ENCODE data around the gene RPL12.

Gene RPL12

DNA sequence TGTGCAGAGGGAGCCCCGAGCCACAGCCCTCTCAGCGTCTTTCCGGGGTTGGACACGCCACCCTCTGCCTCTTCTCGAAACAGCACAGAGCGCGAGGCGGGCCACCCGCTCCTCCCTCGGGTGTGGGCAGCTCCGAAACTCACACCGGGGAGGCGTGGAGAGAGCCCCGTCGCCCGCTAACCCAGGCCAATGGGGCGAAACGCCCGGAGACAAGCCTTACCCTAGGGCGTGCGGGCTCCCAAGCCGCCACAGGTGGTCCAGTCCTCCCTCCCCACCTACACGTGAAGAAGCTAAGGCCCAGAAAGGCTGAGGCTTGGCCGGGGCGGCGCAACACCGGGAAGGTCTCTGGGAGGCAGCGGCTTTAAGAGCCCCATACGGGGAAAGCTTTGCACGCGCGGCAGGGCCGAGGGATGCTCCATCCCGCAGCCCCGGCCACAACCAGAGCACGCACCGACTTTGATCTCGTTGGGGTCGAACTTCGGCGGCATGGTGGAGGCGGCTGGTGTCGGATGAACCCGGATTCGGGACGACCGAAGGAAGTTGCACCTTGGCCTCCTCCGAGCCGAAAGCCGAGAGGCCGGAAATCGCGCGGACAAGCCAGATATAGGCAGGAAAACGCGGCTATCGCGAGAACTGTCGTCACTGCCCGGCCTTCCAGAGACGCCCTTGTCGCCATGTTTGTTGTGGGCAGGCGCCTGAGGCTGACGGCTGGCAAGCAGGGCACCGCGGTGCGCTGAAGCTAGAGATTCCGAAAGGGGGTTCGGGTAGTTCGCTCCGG, at the start of gene RPL12, which contains the start of gene LRSAM1:
RPL12 (minus strand) TSS at position 577 of the 778 bp plus-strand sequence; CDS start at position 488, 89 bp downstream.
LRSAM1 (plus strand) TSS at position 681 of the 778 bp plus-strand sequence. CDS start 3,018 bp downstream, outside the sequence.
- peak; percentile 75 for DNase-seq

DNA sequence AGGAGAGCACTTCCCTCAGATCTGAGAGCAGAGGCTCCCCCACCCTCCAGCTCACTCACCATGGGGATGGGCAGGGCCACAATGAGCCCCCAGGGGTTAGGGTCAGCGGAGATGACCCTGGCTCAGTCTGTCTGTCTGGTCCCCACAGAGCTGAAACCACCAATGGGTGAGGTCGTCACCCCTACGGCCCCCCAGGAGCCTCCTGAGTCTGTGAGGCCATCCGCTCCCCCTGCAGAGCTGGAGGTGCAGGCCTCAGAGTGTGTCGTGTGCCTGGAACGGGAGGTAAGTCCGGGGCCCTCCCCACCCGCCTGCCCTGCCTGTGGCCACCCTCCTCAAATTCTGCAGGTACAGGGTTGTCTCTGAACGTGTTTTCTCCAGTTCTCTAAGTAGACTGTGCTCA, 49.7 kb upstream of the RPL12 start:
- DNase-seq, result no peak

- DNase-seq, result no peak
Measured at GRCh38 chr9:127500399-127500798, 49.2 kb upstream of the RPL12 start.

DNA sequence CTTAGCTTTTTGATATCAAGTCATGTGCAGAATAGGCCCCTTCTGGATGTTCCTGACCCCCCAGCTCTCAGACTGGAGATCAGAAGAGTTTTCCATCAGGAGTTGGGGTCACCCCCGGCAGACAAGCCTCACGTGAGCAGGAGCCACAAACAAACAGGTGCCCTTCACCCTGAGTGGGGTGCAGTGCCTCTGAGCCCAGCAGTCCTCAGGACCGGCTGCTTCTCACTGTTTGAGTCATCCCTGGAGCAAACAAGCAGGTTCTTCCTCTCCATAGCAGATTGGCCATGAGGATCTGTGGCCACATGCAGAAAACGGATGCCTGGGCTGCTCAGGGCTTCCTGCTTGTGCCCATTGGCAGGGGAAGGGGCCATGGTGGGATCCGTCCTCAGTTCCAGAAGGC, 47.1 kb upstream of the RPL12 start:
- no peak for DNase-seq

- no peak for DNase-seq
Measured at GRCh38 chr9:127497656-127498290, 46.6 kb upstream of the RPL12 start.

DNA sequence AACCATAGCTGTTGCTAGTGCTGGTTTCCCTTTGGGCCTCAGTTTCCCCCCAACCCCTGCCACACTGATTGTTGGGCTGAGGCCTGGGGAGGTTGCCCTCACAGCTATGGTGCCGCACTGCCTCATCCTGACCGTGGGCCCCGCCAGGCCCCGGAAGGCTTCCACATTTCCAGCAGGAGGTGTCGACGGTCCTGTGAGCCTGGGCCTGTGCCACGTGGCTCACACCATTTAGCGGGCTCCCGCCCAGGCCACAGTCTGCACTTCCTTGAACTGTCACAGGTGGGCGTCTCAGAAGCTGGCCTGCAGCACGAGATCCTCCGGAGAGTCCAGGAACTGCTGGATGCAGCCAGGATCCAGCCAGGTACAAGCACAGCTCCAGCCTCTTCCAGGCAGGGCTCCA, 45.8 kb upstream of the RPL12 start:
- DNase-seq, result no peak

DNA sequence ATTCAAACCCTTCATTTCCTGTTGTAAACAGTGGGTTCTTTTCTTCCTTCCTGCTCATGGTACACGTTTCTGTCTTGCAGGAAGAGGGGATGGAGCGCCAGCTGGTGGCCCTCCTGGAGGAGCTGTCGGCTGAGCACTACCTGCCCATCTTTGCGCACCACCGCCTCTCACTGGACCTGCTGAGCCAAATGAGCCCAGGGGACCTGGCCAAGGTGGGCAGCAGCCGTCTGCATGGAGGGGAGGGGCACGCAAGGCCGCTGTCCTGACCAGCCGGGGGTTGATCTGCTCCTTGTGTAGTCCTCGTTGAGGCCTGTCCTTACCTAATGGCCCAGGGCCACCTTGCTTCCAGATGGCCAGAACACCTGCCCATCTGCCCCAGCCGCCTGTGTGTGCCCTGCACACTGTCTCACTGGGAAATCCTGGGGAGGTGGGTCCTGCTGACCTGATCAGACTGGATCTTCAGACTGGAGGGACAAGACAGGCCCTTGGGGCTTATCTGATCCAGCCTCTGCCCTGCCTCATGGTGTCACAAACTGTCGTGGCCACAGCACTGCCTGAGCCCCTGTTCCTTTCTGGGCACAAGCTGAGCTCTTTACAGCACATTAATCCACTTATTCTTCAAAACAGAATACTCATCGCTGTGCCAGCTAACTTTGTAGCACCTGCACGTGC, 44.8 kb upstream of the RPL12 start:
- DNase-seq, result no peak

- DNase-seq, result no peak
Measured at GRCh38 chr9:127494304-127494702, 43.1 kb upstream of the RPL12 start.

DNA sequence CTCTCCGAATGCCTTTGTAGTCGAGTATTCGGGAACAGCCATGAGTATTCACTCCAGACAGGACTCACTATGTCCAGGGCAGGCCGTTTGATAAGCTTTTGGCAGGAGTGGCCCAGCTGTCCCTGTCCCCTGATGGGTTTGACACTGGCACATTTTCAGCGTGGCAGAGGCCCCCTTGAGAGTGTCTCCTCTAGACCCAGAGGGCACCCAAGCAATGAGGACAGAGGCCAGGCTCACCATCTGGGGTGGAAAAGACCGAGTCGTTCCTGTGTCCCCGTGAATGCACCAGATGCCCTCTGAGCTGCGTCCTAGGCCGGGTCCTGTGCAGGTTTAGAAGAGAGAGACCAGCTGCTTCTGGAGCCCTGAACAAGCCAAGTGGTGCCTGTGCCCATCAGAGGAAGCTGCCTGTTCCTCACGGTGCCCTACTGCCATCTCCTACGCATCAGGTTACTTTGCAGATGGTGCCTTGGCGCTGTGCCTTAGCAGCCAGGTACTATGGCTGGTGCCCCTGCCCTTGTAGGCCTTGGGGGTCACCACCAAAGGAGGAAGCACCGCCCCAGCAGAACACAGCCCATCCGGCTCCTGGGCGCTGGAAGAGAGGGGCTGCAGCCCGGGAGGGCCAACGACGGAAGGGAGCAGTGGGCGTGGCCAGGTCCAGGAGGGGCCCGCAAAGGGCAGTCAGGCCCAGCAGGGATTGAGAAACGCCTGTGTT, 42.5 kb upstream of the RPL12 start:
- DNase-seq, result no peak

- DNase-seq, result no peak
Measured at GRCh38 chr9:127492616-127493015, 41.4 kb upstream of the RPL12 start.

- DNase-seq, result no peak
Measured at GRCh38 chr9:127491516-127491915, 40.3 kb upstream of the RPL12 start.

GRCh38 chr9:127490535-127491230, 39.5 kb upstream of the RPL12 start:
- no peak for DNase-seq

- DNase-seq, result no peak
Measured at GRCh38 chr9:127489471-127490115, 38.4 kb upstream of the RPL12 start.

DNA sequence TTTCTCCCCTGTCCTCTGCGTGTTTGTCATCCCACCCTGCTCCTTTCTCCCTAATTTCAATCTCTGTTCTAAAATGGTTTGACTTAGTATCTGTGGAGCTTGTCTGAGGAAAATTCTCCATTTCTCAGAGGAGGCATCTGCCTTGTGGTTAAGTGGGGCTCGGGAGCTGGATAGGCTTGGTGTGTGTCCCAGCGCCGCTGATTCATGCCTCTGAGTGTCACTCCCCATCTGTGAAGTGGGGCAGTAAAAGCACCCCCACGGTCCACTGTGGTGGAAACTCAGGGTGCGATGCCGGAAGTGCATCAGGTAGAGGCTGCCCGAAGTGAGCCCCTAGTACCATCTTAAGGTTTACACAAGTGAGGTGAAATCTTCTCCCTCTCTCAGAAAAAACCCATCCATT, 37.7 kb upstream of the RPL12 start:
- no peak for DNase-seq

GRCh38 chr9:127485995-127486394, 34.8 kb upstream of the RPL12 start:
- no peak for DNase-seq

GRCh38 chr9:127482662-127483061, 31.5 kb upstream of the RPL12 start:
- no peak for DNase-seq

GRCh38 chr9:127479507-127480081, 28.4 kb upstream of the RPL12 start:
- no peak for DNase-seq

DNA sequence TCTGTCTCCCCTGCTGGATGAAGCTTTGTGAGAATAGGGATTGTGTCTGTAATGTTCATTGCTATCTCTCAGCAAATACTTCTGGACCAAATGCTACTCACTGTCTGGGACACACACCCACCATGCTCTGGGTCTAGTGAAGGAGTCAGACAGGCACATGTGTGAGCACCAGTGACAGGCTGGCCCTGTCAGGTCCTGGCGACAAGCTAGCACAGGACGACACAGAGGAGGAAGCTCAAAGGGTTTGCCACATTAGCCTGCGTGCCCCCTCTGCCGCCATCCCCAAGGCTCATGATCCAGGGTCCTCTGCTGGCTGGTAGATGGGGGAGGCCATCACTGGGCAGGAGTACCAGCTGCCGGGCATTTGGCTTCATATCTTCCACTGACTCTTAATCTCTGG, 23.4 kb upstream of the RPL12 start:
- no peak for DNase-seq

DNA sequence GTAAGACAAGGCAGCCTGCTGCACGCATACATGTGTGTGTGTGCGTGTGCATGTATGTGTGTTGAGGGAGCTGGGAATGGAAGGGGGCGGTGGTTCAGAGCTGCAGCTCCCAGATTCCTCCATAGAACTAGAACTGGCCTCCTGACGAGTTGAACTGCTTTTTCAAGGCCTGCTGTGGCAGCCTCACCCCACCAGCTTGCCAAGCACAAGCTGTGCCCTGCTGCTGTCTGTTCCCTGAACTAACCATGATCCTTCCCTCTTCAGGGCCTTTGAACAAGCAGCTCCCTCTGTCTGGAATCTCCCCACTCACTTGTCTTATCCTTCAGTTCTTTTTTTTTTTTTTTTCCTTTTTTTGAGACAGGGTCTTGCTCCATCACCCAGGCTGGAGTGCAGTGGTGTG, 22.7 kb upstream of the RPL12 start:
- no peak for DNase-seq

DNA sequence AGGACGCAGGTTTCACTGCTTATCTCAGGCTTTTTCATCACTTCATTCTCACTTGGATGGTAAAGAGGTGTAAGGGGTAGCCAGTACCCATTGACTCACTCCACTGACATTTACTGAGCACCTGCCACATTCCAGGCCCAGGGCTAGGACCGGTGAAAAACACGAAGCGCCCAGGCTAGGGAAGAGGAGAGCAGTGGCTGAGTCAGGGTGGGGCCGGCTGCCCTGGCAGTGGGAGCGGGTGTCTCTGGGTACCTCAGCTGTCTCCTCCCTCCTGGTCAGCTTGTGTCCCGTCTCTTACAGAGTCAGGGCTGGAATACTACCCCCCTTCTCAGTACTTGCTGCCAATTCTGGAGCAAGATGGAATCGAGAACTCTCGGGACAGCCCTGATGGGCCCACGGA, 22.3 kb upstream of the RPL12 start:
- DNase-seq, result no peak

GRCh38 chr9:127470662-127471061, 19.5 kb upstream of the RPL12 start:
- no peak for DNase-seq

GRCh38 chr9:127467621-127468020, 16.4 kb upstream of the RPL12 start:
- no peak for DNase-seq

All from NCI-H446 treated with DMSO at 0.1 percent for 48 hours (cell line).